H1 (cell line): ENCODE results near the gene MVP. TPM values are rescaled to one million over a fixed set of nuclear protein-coding genes. Genes with fewer than 3 reads are reported as not detected.

Experiments
- CTCF ChIA-PET: fragments of 300-600 bp; sonication (Branson Sonifier 250); formaldehyde crosslinking; loops from one replicate; lab custom pipeline; 2021; ENCODE audit not compliant: partially characterized antibody; lab: Charles Lee
- POLR2A ChIA-PET: fragments of 300-600 bp; sonication (Branson Sonifier 250); formaldehyde crosslinking; loops from one replicate; lab custom pipeline; 2021; ENCODE audit warnings: inconsistent platforms; ENCODE audit not compliant: partially characterized antibody; lab: Charles Lee
- DNase-seq, 2 experiments: peaks; one replicate each; pipeline versions ENCODE4 v3.0.0 to v3.0.0-alpha.2; 2010 to 2022; ENCODE audit warnings: low spot score in 2 of 2, low read depth in 1 of 2, mixed read lengths in 1 of 2
- FAIRE-seq: peaks from 2 replicates; lab custom pipeline; 2011; peaks lifted over from hg19 to GRCh38; lab: Jason Lieb, UNC
- H2AFZ ChIP-seq: 2 replicates; pipeline ENCODE4 v1.8.1; 2012; ENCODE audit warnings: low read length, inconsistent platforms
- H2AK5ac ChIP-seq: 2 replicates; pipeline ENCODE4 v1.6.1; 2013; ENCODE audit warnings: low read depth, low read length
- H2BK120ac ChIP-seq: replicated peaks from 2 replicates; pipeline ENCODE3; 2013; ENCODE audit warnings: low read depth, low read length, inconsistent platforms
- H2BK12ac ChIP-seq: 2 replicates; pipeline ENCODE4 v1.6.1; 2013; ENCODE audit warnings: low read depth, low read length
- H2BK15ac ChIP-seq: 2 replicates; pipeline ENCODE4 v1.6.1; 2013; ENCODE audit warnings: low read length
- H2BK20ac ChIP-seq: 2 replicates; pipeline ENCODE4 v1.6.1; 2013; ENCODE audit warnings: low read length
- H2BK5ac ChIP-seq: 2 replicates; pipeline ENCODE4 v1.6.1; 2013; ENCODE audit warnings: low read depth, low read length
- H3K14ac ChIP-seq: 2 replicates; pipeline ENCODE4 v1.6.1; 2013; ENCODE audit warnings: inconsistent platforms; ENCODE audit not compliant: insufficient read length
- H3K18ac ChIP-seq: 2 replicates; pipeline ENCODE4 v1.6.1; 2013; ENCODE audit warnings: low read length; ENCODE audit errors: extremely low read depth
- H3K23ac ChIP-seq: 2 replicates; pipeline ENCODE4 v1.6.1; 2013; ENCODE audit warnings: inconsistent platforms; ENCODE audit not compliant: insufficient read length
- H3K23me2 ChIP-seq: 2 replicates; pipeline ENCODE4 v1.6.1; 2013; ENCODE audit warnings: low read depth, low read length
- H3K27ac ChIP-seq: 2 replicates; pipeline ENCODE4 v1.6.1; 2011; ENCODE audit warnings: low read depth, low read length, inconsistent platforms
- H3K27me3 ChIP-seq, 4 experiments: replicated peaks in 1 of 4; 1 replicate in 1 of 4; 2 replicates in 3 of 4; pipeline versions ENCODE4 v1.6.1 to v1.8.1; 2011 to 2013; ENCODE audit warnings: low read length in 3 of 4, mild to moderate bottlenecking in 3 of 4, inconsistent platforms in 2 of 4, mixed read lengths in 2 of 4, moderate library complexity in 1 of 4; ENCODE audit not compliant: control insufficient read depth in 3 of 4, insufficient read depth in 3 of 4; ENCODE audit errors: extremely low read depth in 1 of 4
- H3K36me3 ChIP-seq, 4 experiments: 2 replicates each; pipeline versions ENCODE4 v1.6.1 to v1.8.1; 2011 to 2013; ENCODE audit warnings: mild to moderate bottlenecking in 4 of 4, low read length in 3 of 4, moderate library complexity in 2 of 4, control low read depth in 1 of 4, inconsistent platforms in 1 of 4; ENCODE audit not compliant: insufficient read depth in 4 of 4, control insufficient read depth in 2 of 4
- H3K4ac ChIP-seq: replicated peaks from 2 replicates; pipeline ENCODE3; 2013; ENCODE audit warnings: low read length, low read depth, mixed read lengths, inconsistent platforms; ENCODE audit not compliant: insufficient read length
- H3K4me1 ChIP-seq, 4 experiments: replicated peaks in 1 of 4; 1 replicate in 1 of 4; 2 replicates in 3 of 4; pipeline versions ENCODE4 v1.6.1 to v1.8.1; 2011 to 2013; ENCODE audit warnings: low read length in 3 of 4, inconsistent platforms in 2 of 4, mixed read lengths in 1 of 4; ENCODE audit not compliant: insufficient read depth in 4 of 4, control insufficient read depth in 3 of 4
- H3K4me2 ChIP-seq, 2 experiments: 2 replicates each; pipeline versions ENCODE4 v1.6.1 to v1.8.1; 2011 to 2013; ENCODE audit warnings: low read depth in 2 of 2, low read length in 2 of 2, control low read depth in 1 of 2, inconsistent platforms in 1 of 2, mild to moderate bottlenecking in 1 of 2; ENCODE audit not compliant: insufficient read depth in 1 of 2
- H3K4me3 ChIP-seq, 4 experiments: fragments of 200-600, 300-600 bp in 1 of 4; sonication (generic), shearing (Covaris generic), sonication (Bioruptor Twin) in 1 of 4; 2 replicates each; pipeline versions ENCODE4 v1.5.1 to v1.8.1; 2011 to 2016; ENCODE audit warnings: low read length in 4 of 4, low read depth in 3 of 4, control low read depth in 2 of 4, inconsistent platforms in 2 of 4, mild to moderate bottlenecking in 2 of 4, mixed read lengths in 1 of 4, moderate library complexity in 1 of 4; ENCODE audit not compliant: insufficient read depth in 2 of 4; ENCODE audit errors: extremely low read depth in 1 of 4
- H3K56ac ChIP-seq: replicated peaks from 2 replicates; pipeline ENCODE3; 2013; ENCODE audit warnings: low read depth, mild to moderate bottlenecking, mixed read lengths, low read length, inconsistent platforms; ENCODE audit not compliant: insufficient read length
- H3K79me1 ChIP-seq: 2 replicates; pipeline ENCODE4 v1.6.1; 2013; ENCODE audit warnings: low read depth, low read length, control low read depth
- H3K79me2 ChIP-seq, 2 experiments: 2 replicates each; pipeline versions ENCODE4 v1.6.1 to v1.8.1; 2012 to 2013; ENCODE audit warnings: low read length in 2 of 2, mild to moderate bottlenecking in 2 of 2, inconsistent platforms in 1 of 2; ENCODE audit not compliant: insufficient read depth in 2 of 2, control insufficient read depth in 1 of 2
- H3K9ac ChIP-seq, 4 experiments: replicated peaks in 1 of 4; 1 replicate in 1 of 4; 2 replicates in 3 of 4; pipeline versions ENCODE4 v1.6.1 to v1.8.1; 2011 to 2013; ENCODE audit warnings: low read depth in 3 of 4, low read length in 3 of 4, control low read depth in 2 of 4, mild to moderate bottlenecking in 2 of 4, moderate library complexity in 2 of 4, inconsistent platforms in 1 of 4; ENCODE audit errors: extremely low read depth in 1 of 4
- H3K9me3 ChIP-seq, 2 experiments: 2 replicates each; pipeline versions ENCODE4 v1.6.1 to v1.8.1; 2012 to 2013; ENCODE audit warnings: mild to moderate bottlenecking in 2 of 2, moderate library complexity in 2 of 2, control low read depth in 1 of 2, inconsistent platforms in 1 of 2, low read depth in 1 of 2, low read length in 1 of 2, mixed read lengths in 1 of 2; ENCODE audit not compliant: insufficient read depth in 2 of 2
- H4K20me1 ChIP-seq, 2 experiments: replicated peaks in 1 of 2; 2 replicates each; pipeline versions ENCODE3 to v1.8.1; 2011 to 2013; ENCODE audit warnings: inconsistent platforms in 2 of 2, low read length in 2 of 2, mild to moderate bottlenecking in 1 of 2; ENCODE audit not compliant: insufficient read depth in 2 of 2, control insufficient read depth in 1 of 2
- H4K5ac ChIP-seq: 2 replicates; pipeline ENCODE4 v1.6.1; 2013; ENCODE audit warnings: low read length, low read depth, mixed read lengths, inconsistent platforms; ENCODE audit not compliant: insufficient read length
- H4K8ac ChIP-seq: 2 replicates; pipeline ENCODE4 v1.8.0; 2013; ENCODE audit warnings: mild to moderate bottlenecking, moderate library complexity, low read length, inconsistent platforms; ENCODE audit not compliant: insufficient read depth; ENCODE audit errors: extremely low read depth
- H4K91ac ChIP-seq: replicated peaks from 2 replicates; pipeline ENCODE3; 2013; ENCODE audit warnings: low read length, mixed read lengths, inconsistent platforms; ENCODE audit not compliant: insufficient read length
- BACH1 ChIP-seq: IDR thresholded peaks from 2 replicates; pipeline ENCODE4 v1.6.1; 2012; ENCODE audit warnings: low read length, improper control_type of control experiment
- NANOG ChIP-seq: IDR thresholded peaks from 2 replicates; pipeline ENCODE4 v1.6.1; 2011; ENCODE audit warnings: low read length, low read depth, mild to moderate bottlenecking, inconsistent platforms; ENCODE audit not compliant: insufficient read depth, poor library complexity, severe bottlenecking
- YY1 ChIP-seq: IDR thresholded peaks from 2 replicates; pipeline ENCODE4 v1.6.1; 2011; ENCODE audit warnings: low read depth, mild to moderate bottlenecking, low read length
- WGBS, 2 experiments: shearing (Covaris generic) in 1 of 2; methylation state at CpG; one replicate each; pipeline versions ENCODE4 v1.1.6 to v1.1.7; 2013 to 2015; ENCODE audit warnings: low lambda C conversion rate in 2 of 2, mixed read lengths in 2 of 2, inconsistent platforms in 1 of 2, low coverage in 1 of 2, missing lambda C conversion rate in 1 of 2; ENCODE audit not compliant: insufficient replicate concordance in 2 of 2, insufficient coverage in 1 of 2, insufficient read length in 1 of 2; ENCODE audit errors: extremely low coverage in 1 of 2, missing lambda C conversion rate in 1 of 2; 5-methylcytosine and 5-hydroxymethylcytosine counted together
- polyA plus RNA-seq, 7 experiments: library from polyadenylated mRNA; depleted of rRNA in 3 of 7; stranded (reverse) in 5 of 7; unstranded in 2 of 7; fragments of >200 nt in 5 of 7; fragments of 200-250 nt in 2 of 7; gene quantifications; 1 replicate in 5 of 7; 2 replicates in 1 of 7; 4 replicates in 1 of 7; pipeline versions ENCODE4 v1.2.1 to v1.2.3, GENCODE V29; 2011 to 2013; ENCODE audit warnings: missing spikeins in 2 of 7, mixed read lengths in 2 of 7
- total RNA-seq: library from RNA; stranded (reverse); fragmentation: NEBNext Ultra II Directional; extraction: Animal tissue kit (Norgen Biotek cat#: 25700); gene quantifications from 2 replicates; pipeline ENCODE4 v1.2.1, GENCODE V29; 2021
- TF ChIP-seq, protein P1 (sequence below): IDR thresholded peaks from 2 replicates; pipeline ENCODE4 v1.6.1; 2012; ENCODE audit warnings: low read length, inconsistent platforms

The MVP gene
- total and polyA plus RNA-seq, 2 of the 8 experiments (the other 6 are each of a cell fraction or from before 2014, with no cell fraction given): 1.9 TPM

DNA sequence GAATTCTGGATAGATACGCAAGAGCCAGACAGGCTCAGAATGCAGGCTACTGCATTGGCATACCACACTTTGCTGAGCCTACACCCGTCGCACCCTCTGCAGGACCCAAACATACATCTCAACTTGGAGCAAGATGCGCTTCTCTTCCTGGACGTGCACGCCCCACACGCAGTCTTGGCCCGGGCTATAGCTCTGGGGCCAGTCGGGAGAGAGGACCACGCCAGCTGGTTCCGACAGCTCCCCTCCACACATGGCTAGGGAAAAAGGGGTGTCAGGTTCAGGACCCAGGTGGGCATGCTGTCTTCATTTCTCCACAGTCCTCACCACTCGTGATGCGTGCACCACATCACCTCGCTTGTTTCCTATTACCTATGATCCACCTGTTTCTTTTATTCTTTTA lies 57.9 kb downstream of the MVP start:
- DNase-seq (no peak), FAIRE-seq (no peak)
- peak overlapping the region; percentile 52; the same call in 1 of the 2 replicates for H2BK12ac ChIP-seq
- TF ChIP-seq YY1 (no peak), NANOG (no peak), BACH1 (no peak)
- TF ChIP-seq, protein P1, sequence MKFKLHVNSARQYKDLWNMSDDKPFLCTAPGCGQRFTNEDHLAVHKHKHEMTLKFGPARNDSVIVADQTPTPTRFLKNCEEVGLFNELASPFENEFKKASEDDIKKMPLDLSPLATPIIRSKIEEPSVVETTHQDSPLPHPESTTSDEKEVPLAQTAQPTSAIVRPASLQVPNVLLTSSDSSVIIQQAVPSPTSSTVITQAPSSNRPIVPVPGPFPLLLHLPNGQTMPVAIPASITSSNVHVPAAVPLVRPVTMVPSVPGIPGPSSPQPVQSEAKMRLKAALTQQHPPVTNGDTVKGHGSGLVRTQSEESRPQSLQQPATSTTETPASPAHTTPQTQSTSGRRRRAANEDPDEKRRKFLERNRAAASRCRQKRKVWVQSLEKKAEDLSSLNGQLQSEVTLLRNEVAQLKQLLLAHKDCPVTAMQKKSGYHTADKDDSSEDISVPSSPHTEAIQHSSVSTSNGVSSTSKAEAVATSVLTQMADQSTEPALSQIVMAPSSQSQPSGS: no peak
- H3K79me2 ChIP-seq: no peaks in the 10 kb centered on the region; a peak in 1 of 4 replicates
- H2BK15ac ChIP-seq: no peak overlapping the region
- POLR2A ChIA-PET: interaction anchor here (0.8 to 2.2 kb wide), 9 partner anchors 10 to 169 kb away, joined by 3 to 15 read pairs (median 5); partner anchors contain the start of genes ASPHD1 and SEZ6L2
- peaks cover 7% of the 10 kb centered on the region; the same call in 1 of the 2 replicates for H3K23me2 ChIP-seq
- H3K4me1 ChIP-seq: peaks cover 0 to 11% (median 7%) of the 10 kb centered on the region in 4 experiments; a peak in 5 of 7 replicates
- 87% methylated on average over 14 of the region's 14 CpGs; no CpG with 5 or more reads in 1 of the 2 experiments for WGBS, 2 experiments
- H3K36me3 ChIP-seq: peaks cover 0 to 5% (median 0%) of the 10 kb centered on the region in 4 experiments; a peak in 6 of 8 replicates
- no peak overlapping the region for H4K8ac ChIP-seq
- 0 out of 2 replicates have a peak overlapping the region, but pooled peaks have one; percentile 37 for H2AFZ ChIP-seq
- H3K9me3 ChIP-seq: no peaks in the 10 kb centered on the region
- H2BK20ac ChIP-seq: no peak overlapping the region
- H3K4me2 ChIP-seq: peak overlapping the region; percentile 47 to 69; a peak in 3 of 4 replicates
- no peak overlapping the region for H3K18ac ChIP-seq
- H3K79me1 ChIP-seq: no peaks in the 10 kb centered on the region
- CTCF ChIA-PET: interaction anchor here (0.8 to 1.7 kb wide), 9 partner anchors 9 to 84 kb away, joined by 3 to 8 read pairs (median 4); partner anchors contain the start of genes ASPHD1, PAGR1 and TMEM219
- no peak overlapping the region for H3K4ac ChIP-seq
- no peak overlapping the region for H2BK120ac ChIP-seq
- H3K27ac ChIP-seq: peak overlapping the region; percentile 42
- H3K27me3 ChIP-seq: no peaks in the 10 kb centered on the region
- H2AK5ac ChIP-seq: peak overlapping the region; percentile 4; the same call in 1 of the 2 replicates
- H3K4me3 ChIP-seq: peak overlapping the region in 1 of 4 experiments; percentile 29; a peak in 1 of 8 replicates
- H2BK5ac ChIP-seq: no peak overlapping the region
- no peak overlapping the region for H3K14ac ChIP-seq
- H3K9ac ChIP-seq: peak overlapping the region in 2 of 4 experiments; percentile 10 to 38; a peak in 3 of 7 replicates
- peaks cover 0 to 1% of the 10 kb centered on the region in 2 experiments for H4K20me1 ChIP-seq
- no peak overlapping the region for H3K23ac ChIP-seq
- H4K91ac ChIP-seq: no peak overlapping the region
- H4K5ac ChIP-seq: no peak overlapping the region
- no peak overlapping the region for H3K56ac ChIP-seq
